Activated naive CD4-positive, alpha-beta T cell treated with anti-CD3 and anti-CD28 coated beads for 36 hours (primary cell): ENCODE data around the gene SMIM20. TPM values are rescaled to one million over a fixed set of nuclear protein-coding genes. Genes with fewer than 3 reads are reported as not detected.
"Not testable (repeated sequence)": the region's sequence is repeated elsewhere in the genome, so short reads cannot be mapped to it uniquely, and the experiment has no call there.

Experiments
- CTCF ChIA-PET: fragments of 350-600 bp; sonication (Branson Sonifier 250); formaldehyde crosslinking; loops from one replicate; lab custom pipeline; 2021; ENCODE audit warnings: antibody characterized with exemption; lab: Charles Lee
- DNase-seq: peaks from one replicate; pipeline ENCODE4 v3.0.0-alpha.2; 2020
- H3K27ac Mint-ChIP-seq: one replicate; pipeline ENCODE4 v1.8.0; 2021; ENCODE audit warnings: mild to moderate bottlenecking, mixed read lengths
- H3K27me3 Mint-ChIP-seq: one replicate; pipeline ENCODE4 v1.8.0; 2021; ENCODE audit warnings: low read depth, mixed read lengths
- H3K36me3 Mint-ChIP-seq: one replicate; pipeline ENCODE4 v1.8.0; 2021; ENCODE audit warnings: low read depth, mixed read lengths
- H3K4me1 Mint-ChIP-seq: one replicate; pipeline ENCODE4 v1.8.0; 2021; ENCODE audit warnings: low read depth, mixed read lengths
- H3K4me3 Mint-ChIP-seq: one replicate; pipeline ENCODE4 v1.8.0; 2021; ENCODE audit warnings: mild to moderate bottlenecking, moderate library complexity, mixed read lengths
- H3K9me3 Mint-ChIP-seq: one replicate; pipeline ENCODE4 v1.8.0; 2021; ENCODE audit warnings: mixed read lengths
- intact Hi-C: fragments of 100-400 bp; cut with micrococcal nuclease; formaldehyde crosslinking; loops from one replicate; pipeline ENCODE4 v1.15.1; 2023
- total RNA-seq, 2 experiments: library from RNA; stranded (reverse); gene quantifications; one replicate each; pipeline ENCODE4 v1.2.3, GENCODE V29; 2021

Gene SMIM20
- 10 to 100 TPM; 28.1 to 33.2 TPM for total RNA-seq

DNA sequence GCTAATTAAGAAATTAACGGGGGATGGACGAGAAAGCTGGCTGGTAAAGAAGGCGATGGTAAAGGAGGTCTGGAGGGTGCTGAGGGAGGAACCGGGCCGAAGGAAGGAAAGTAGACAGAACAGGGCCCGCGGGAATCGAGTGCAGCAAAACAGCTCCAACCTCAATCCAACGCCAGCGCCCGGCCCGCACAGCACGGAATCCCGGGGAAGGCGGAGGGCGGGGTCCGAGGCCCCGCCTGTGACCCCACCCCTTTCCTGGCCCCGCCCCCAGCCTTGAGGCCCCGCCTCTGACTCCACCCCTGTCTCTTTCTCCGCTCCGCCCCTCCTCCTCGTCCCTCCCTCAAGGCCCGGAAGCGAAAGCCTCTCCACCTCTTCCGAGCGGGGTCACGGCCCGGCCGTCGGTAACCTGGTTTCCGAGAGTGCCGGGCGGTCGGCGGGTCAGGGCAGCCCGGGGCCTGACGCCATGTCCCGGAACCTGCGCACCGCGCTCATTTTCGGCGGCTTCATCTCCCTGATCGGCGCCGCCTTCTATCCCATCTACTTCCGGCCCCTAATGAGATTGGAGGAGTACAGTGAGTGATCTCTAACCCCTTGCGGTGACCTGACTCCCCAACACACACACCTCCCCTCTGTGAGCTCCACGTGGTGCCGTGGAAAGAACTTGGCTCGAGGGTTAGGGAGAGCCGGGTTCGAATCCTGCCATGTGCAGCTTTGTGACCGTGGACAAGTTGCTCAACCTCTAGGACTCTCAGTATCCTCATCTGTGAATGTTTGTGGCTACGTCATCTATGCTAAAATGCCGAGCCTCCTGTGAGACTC is at the start of gene SMIM20:
Gene SMIM20, plus strand, starts transcription at position 370 of the 819 bp plus-strand sequence. Its CDS starts 94 bp downstream, at position 464.
- Mint-ChIP-seq H3K9me3 (no peaks in the 10 kb centered on the region), H3K27me3 (no peaks in the 10 kb centered on the region), H3K27ac (peak within 1 kb of the TSS; percentile 97), H3K4me3 (peak within 1 kb of the TSS; percentile 96), H3K4me1 (peaks cover 17% of the 10 kb centered on the region), H3K36me3 (peaks cover 3% of the 10 kb centered on the region)
- DNase-seq, result peak; percentile 89
- intact Hi-C loops, result loop anchor here (1.0 to 5.0 kb wide), 13 partner anchors 24 to 1329 kb away; partner anchors contain the start of genes ANAPC4, DHX15, SEL1L3 and SEPSECS
- CTCF ChIA-PET, result interaction anchor here (0.6 to 1.4 kb wide), 6 partner anchors 10 to 225 kb away, joined by 3 to 4 read pairs (median 3); no protein-coding TSS in a partner anchor

DNA sequence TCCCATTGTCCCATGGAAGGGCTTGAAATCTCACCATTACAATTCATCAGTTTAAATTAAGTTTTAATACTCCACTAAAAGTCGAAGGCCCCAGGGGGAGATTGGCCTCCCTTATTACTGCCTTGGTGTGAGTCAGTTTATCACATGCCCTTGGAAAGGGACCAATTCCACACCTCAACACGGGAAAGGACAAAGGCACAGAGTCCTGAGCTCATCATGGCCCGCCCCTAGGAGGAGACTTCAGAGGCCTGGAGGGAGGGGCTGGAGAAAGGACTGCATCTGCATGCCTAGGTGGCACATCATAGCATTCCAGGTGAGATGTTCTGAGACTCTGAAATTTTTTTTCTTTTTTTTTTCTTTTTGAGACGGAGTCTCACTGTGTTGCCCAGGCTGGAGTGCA is 48.4 kb upstream of the SMIM20 start:
- no peak overlapping the region for H3K27ac Mint-ChIP-seq
- DNase-seq, result no peak
- CTCF ChIA-PET, result interaction anchor here (0.6 to 0.7 kb wide), 2 partner anchors 12 to 549 kb away, joined by 3 to 6 read pairs; no protein-coding TSS in a partner anchor
- no peaks in the 10 kb centered on the region for H3K27me3 Mint-ChIP-seq
- intact Hi-C loops, result no loop called here
- H3K4me3 Mint-ChIP-seq, result no peak overlapping the region
- H3K4me1 Mint-ChIP-seq, result peaks cover 13% of the 10 kb centered on the region
- H3K9me3 Mint-ChIP-seq, result no peaks in the 10 kb centered on the region
- H3K36me3 Mint-ChIP-seq, result peaks cover 3% of the 10 kb centered on the region

- H3K27ac Mint-ChIP-seq, DNase-seq, H3K27me3 Mint-ChIP-seq, H3K9me3 Mint-ChIP-seq, CTCF ChIA-PET, intact Hi-C loops, H3K4me1 Mint-ChIP-seq, H3K4me3 Mint-ChIP-seq, H3K36me3 Mint-ChIP-seq: not testable (repeated sequence)
Measured at GRCh38 chr4:25866401-25866800, 47.6 kb upstream of the SMIM20 start.

- H3K27ac Mint-ChIP-seq, result no peak overlapping the region
- peaks cover 1% of the 10 kb centered on the region for H3K4me1 Mint-ChIP-seq
- no peaks in the 10 kb centered on the region for H3K9me3 Mint-ChIP-seq
- no peaks in the 10 kb centered on the region for H3K27me3 Mint-ChIP-seq
- intact Hi-C loops, result no loop called here
- CTCF ChIA-PET, result no interaction called here
- H3K4me3 Mint-ChIP-seq, result no peak overlapping the region
- H3K36me3 Mint-ChIP-seq, result no peaks in the 10 kb centered on the region
- no peak for DNase-seq
Measured at GRCh38 chr4:25867781-25868294, 46.2 kb upstream of the SMIM20 start.

DNA sequence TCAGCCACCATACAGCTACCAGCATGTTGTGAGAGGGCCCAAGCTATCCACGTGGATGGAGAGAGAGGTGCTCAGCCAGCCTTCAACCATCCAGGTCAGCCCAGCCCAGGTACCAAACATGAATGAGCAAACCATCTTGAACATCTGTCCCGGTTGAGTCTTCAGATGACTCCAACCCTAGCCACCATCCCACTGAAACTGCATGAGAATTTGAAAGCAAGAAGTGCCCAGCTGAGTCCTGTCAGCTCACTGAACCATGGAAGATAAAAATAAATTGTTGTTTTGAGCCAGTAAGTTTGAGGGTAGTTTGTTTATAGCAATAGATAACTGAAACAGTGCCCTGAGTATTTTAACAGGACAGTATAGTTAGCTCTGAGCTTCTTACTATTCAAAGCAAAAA is 43.9 kb upstream of the SMIM20 start:
- peaks cover 3% of the 10 kb centered on the region for H3K4me1 Mint-ChIP-seq
- CTCF ChIA-PET, result interaction anchor here (0.6 to 0.9 kb wide), 3 partner anchors 10 to 335 kb away, joined by 3 read pairs; no protein-coding TSS in a partner anchor

GRCh38 chr4:25872851-25873631 is 41.0 kb upstream of the SMIM20 start:
- DNase-seq, result no peak
- H3K9me3 Mint-ChIP-seq, result no peaks in the 10 kb centered on the region
- no peak overlapping the region for H3K27ac Mint-ChIP-seq
- no peaks in the 10 kb centered on the region for H3K27me3 Mint-ChIP-seq
- intact Hi-C loops, result no loop called here
- no peaks in the 10 kb centered on the region for H3K36me3 Mint-ChIP-seq
- peaks cover 3% of the 10 kb centered on the region for H3K4me1 Mint-ChIP-seq
- no peak overlapping the region for H3K4me3 Mint-ChIP-seq
- CTCF ChIA-PET, result interaction anchor here (0.6 kb wide), 1 partner anchor 12 kb away, joined by 3 read pairs; no protein-coding TSS in a partner anchor

More for the DNA sequence above, 43.9 kb upstream of the SMIM20 start:
- no peaks in the 10 kb centered on the region for H3K36me3 Mint-ChIP-seq
- DNase-seq, result no peak
- H3K9me3 Mint-ChIP-seq, result no peaks in the 10 kb centered on the region
- no peaks in the 10 kb centered on the region for H3K27me3 Mint-ChIP-seq
- intact Hi-C loops, result no loop called here
- no peak overlapping the region for H3K4me3 Mint-ChIP-seq
- H3K27ac Mint-ChIP-seq, result no peak overlapping the region

DNA sequence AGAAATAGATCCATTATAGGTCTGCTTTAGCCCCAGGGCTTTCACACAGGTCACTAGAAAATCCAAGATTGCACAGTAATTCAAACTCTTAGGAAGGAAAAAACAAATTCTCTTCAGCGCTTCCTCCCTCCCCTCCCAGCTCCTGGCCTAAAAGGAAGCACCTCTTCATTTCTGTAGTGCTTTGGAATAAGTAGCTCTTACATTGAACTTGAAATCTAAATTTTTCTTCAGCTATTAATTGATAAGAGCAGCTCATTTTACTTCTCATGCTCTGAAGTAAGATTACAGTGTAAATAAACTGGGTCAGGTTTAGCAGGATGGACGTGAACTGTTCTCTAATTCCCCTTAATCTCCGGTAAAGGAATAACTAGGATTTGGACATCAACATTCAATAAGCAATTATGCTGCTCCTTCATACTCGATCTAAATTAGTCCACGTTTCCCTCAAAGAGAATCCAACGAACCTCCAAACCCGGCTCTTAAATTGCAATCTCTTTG is 40.3 kb upstream of the SMIM20 start:
- no peaks in the 10 kb centered on the region for H3K36me3 Mint-ChIP-seq
- H3K4me1 Mint-ChIP-seq, result peaks cover 3% of the 10 kb centered on the region
- CTCF ChIA-PET, result interaction anchor here (0.6 kb wide), 1 partner anchor 12 kb away, joined by 3 read pairs; no protein-coding TSS in a partner anchor
- no peak for DNase-seq
- intact Hi-C loops, result no loop called here
- H3K27me3 Mint-ChIP-seq, result no peaks in the 10 kb centered on the region
- H3K9me3 Mint-ChIP-seq, result no peaks in the 10 kb centered on the region
- no peak overlapping the region for H3K27ac Mint-ChIP-seq
- no peak overlapping the region for H3K4me3 Mint-ChIP-seq

DNA sequence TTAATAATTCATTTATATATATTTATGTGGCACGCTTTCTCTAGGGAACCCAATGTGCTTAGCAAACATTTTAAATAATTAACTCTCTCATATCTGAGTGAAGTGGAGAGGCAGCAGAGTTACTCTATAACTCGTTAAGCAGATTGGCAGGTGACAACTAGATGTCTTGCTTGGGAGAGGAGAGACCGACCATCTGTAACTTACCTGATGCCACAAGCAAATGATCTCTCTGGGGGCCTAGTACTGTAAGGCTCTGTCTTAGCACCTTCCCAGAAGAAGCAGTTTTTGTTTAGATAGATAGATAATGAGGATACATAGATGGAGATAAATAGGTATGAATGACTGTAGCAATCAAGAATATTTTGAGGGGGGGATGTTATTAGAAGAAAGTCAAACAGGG is 39.4 kb upstream of the SMIM20 start:
- intact Hi-C loops, result no loop called here

GRCh38 chr4:25875281-25875745 is 38.7 kb upstream of the SMIM20 start:
- Mint-ChIP-seq H3K4me1 (peaks cover 3% of the 10 kb centered on the region), H3K9me3 (no peaks in the 10 kb centered on the region), H3K36me3 (no peaks in the 10 kb centered on the region), H3K4me3 (no peak overlapping the region), H3K27ac (no peak overlapping the region), H3K27me3 (no peaks in the 10 kb centered on the region)
- CTCF ChIA-PET, result no interaction called here
- no peak for DNase-seq
- intact Hi-C loops, result no loop called here

More for the DNA sequence above, 39.4 kb upstream of the SMIM20 start:
- DNase-seq, result no peak
- Mint-ChIP-seq H3K4me3 (no peak overlapping the region), H3K27me3 (no peaks in the 10 kb centered on the region), H3K27ac (no peak overlapping the region), H3K36me3 (no peaks in the 10 kb centered on the region), H3K4me1 (peaks cover 3% of the 10 kb centered on the region), H3K9me3 (no peaks in the 10 kb centered on the region)
- CTCF ChIA-PET, result no interaction called here

GRCh38 chr4:25878676-25879075 is 35.3 kb upstream of the SMIM20 start:
- no peaks in the 10 kb centered on the region for H3K36me3 Mint-ChIP-seq
- CTCF ChIA-PET, result no interaction called here
- no peaks in the 10 kb centered on the region for H3K27me3 Mint-ChIP-seq

DNA sequence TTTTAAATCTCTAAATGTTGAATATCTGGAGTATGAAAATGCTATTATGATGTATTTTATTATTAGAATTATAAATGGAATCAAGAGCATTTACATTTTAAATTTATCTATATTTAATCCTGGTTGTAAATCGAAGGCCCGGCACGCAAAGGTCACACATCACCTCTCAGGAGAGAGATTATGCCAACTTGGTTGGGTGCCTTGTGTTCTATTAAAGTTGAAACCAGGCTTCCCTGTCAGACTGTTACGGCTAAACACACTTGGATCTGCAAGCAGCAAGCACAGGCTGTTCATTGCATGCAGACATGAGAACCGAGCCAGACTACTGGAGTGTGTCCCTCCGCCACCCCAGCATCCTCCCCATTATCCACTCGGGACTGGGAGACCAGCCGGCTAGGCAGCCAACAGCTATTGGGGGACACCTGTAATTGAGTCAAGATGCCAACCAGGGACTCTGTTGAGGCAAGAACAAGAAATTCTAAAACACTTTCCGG is 34.9 kb upstream of the SMIM20 start:
- intact Hi-C loops, result no loop called here
- H3K4me1 Mint-ChIP-seq, result no peaks in the 10 kb centered on the region
- no peak overlapping the region for H3K27ac Mint-ChIP-seq
- no peak for DNase-seq
- H3K4me3 Mint-ChIP-seq, result no peak overlapping the region
- H3K27me3 Mint-ChIP-seq, result no peaks in the 10 kb centered on the region
- no peaks in the 10 kb centered on the region for H3K36me3 Mint-ChIP-seq
- no peaks in the 10 kb centered on the region for H3K9me3 Mint-ChIP-seq
- CTCF ChIA-PET, result no interaction called here

More at GRCh38 chr4:25878676-25879075, 35.3 kb upstream of the SMIM20 start:
- no peak for DNase-seq
- intact Hi-C loops, result no loop called here
- H3K9me3 Mint-ChIP-seq, result no peaks in the 10 kb centered on the region
- H3K4me1 Mint-ChIP-seq, result no peaks in the 10 kb centered on the region
- no peak overlapping the region for H3K27ac Mint-ChIP-seq
- H3K4me3 Mint-ChIP-seq, result no peak overlapping the region

- intact Hi-C loops, result no loop called here
- CTCF ChIA-PET, result no interaction called here
- Mint-ChIP-seq H3K27me3 (no peaks in the 10 kb centered on the region), H3K4me1 (no peaks in the 10 kb centered on the region), H3K36me3 (no peaks in the 10 kb centered on the region), H3K9me3 (no peaks in the 10 kb centered on the region), H3K27ac (no peak overlapping the region), H3K4me3 (no peak overlapping the region)
- no peak for DNase-seq
Measured at GRCh38 chr4:25879587-25879986, 34.4 kb upstream of the SMIM20 start.
